ENCODE results near the gene TRABD2B. TPM values are rescaled to one million over a fixed set of nuclear protein-coding genes. Genes with fewer than 3 reads are reported as not detected.

Gene TRABD2B
- total RNA-seq, 1 experiment from 2014 or later = 0.96 TPM

GRCh38 chr1:47727697-47728085, 269.5 kb downstream of the TRABD2B start:
- POLR2A ChIA-PET = interaction anchor here (0.6 to 2.5 kb wide), 6 partner anchors 248 to 548 kb away, joined by 3 to 9 read pairs (median 4); no protein-coding TSS in a partner anchor
- Mint-ChIP-seq H3K27me3 (ENCODE audit: insufficient read depth, unreplicated experiment) (no peaks in the 10 kb centered on the region), H3K9me3 (ENCODE audit: unreplicated experiment) (no peaks in the 10 kb centered on the region), H3K4me3 (ENCODE audit: unreplicated experiment) (no peak overlapping the region), H3K36me3 (ENCODE audit: insufficient read depth, unreplicated experiment) (no peaks in the 10 kb centered on the region), H3K27ac (ENCODE audit: low read depth, unreplicated experiment) (no peak overlapping the region), H3K4me1 (ENCODE audit: insufficient read depth, unreplicated experiment) (peaks cover 9% of the 10 kb centered on the region)
- DNase-seq (ENCODE audit: unreplicated experiment) = no peak
- TF ChIP-seq, protein P1, sequence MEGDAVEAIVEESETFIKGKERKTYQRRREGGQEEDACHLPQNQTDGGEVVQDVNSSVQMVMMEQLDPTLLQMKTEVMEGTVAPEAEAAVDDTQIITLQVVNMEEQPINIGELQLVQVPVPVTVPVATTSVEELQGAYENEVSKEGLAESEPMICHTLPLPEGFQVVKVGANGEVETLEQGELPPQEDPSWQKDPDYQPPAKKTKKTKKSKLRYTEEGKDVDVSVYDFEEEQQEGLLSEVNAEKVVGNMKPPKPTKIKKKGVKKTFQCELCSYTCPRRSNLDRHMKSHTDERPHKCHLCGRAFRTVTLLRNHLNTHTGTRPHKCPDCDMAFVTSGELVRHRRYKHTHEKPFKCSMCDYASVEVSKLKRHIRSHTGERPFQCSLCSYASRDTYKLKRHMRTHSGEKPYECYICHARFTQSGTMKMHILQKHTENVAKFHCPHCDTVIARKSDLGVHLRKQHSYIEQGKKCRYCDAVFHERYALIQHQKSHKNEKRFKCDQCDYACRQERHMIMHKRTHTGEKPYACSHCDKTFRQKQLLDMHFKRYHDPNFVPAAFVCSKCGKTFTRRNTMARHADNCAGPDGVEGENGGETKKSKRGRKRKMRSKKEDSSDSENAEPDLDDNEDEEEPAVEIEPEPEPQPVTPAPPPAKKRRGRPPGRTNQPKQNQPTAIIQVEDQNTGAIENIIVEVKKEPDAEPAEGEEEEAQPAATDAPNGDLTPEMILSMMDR (IDR thresholded peaks at IDR 0.05; ENCODE audit: unreplicated experiment) = no peak
- BruUV-seq (replicated peaks) = no TSS peak
- CTCF ChIA-PET = interaction anchor here (0.5 to 29.6 kb wide), 18 partner anchors 11 to 570 kb away, joined by 3 to 696 read pairs (median 5); partner anchors contain the start of gene FOXD2
- intact Hi-C loops (cut with micrococcal nuclease) = loop anchor here (5.0 kb wide), 1 partner anchor 550 kb away; no protein-coding TSS in a partner anchor

- no TSS peak for BruUV-seq (replicated peaks)
- H3K4me3 Mint-ChIP-seq (ENCODE audit: unreplicated experiment) = no peak overlapping the region
- no peak overlapping the region for H3K27ac Mint-ChIP-seq (ENCODE audit: low read depth, unreplicated experiment)
- H3K9me3 Mint-ChIP-seq (ENCODE audit: unreplicated experiment) = no peaks in the 10 kb centered on the region
- H3K36me3 Mint-ChIP-seq (ENCODE audit: insufficient read depth, unreplicated experiment) = no peaks in the 10 kb centered on the region
- POLR2A ChIA-PET = interaction anchor here (1.0 to 2.5 kb wide), 6 partner anchors 11 to 338 kb away, joined by 5 to 13 read pairs (median 8); partner anchors contain the start of gene FOXD2
- DNase-seq (ENCODE audit: unreplicated experiment) = no peak
- no peaks in the 10 kb centered on the region for H3K27me3 Mint-ChIP-seq (ENCODE audit: insufficient read depth, unreplicated experiment)
- H3K4me1 Mint-ChIP-seq (ENCODE audit: insufficient read depth, unreplicated experiment) = peaks cover 9% of the 10 kb centered on the region
- CTCF ChIA-PET = interaction anchor here (0.5 to 29.6 kb wide), 37 partner anchors 11 to 570 kb away, joined by 3 to 696 read pairs (median 5); partner anchors contain the start of gene FOXD2
- intact Hi-C loops (cut with micrococcal nuclease) = loop anchor here (5.0 kb wide), 1 partner anchor 550 kb away; no protein-coding TSS in a partner anchor
- TF ChIP-seq, protein P1 (IDR thresholded peaks at IDR 0.05; ENCODE audit: unreplicated experiment) = no peak
Measured at GRCh38 chr1:47727051-47727696, 270.0 kb downstream of the TRABD2B start.

DNA sequence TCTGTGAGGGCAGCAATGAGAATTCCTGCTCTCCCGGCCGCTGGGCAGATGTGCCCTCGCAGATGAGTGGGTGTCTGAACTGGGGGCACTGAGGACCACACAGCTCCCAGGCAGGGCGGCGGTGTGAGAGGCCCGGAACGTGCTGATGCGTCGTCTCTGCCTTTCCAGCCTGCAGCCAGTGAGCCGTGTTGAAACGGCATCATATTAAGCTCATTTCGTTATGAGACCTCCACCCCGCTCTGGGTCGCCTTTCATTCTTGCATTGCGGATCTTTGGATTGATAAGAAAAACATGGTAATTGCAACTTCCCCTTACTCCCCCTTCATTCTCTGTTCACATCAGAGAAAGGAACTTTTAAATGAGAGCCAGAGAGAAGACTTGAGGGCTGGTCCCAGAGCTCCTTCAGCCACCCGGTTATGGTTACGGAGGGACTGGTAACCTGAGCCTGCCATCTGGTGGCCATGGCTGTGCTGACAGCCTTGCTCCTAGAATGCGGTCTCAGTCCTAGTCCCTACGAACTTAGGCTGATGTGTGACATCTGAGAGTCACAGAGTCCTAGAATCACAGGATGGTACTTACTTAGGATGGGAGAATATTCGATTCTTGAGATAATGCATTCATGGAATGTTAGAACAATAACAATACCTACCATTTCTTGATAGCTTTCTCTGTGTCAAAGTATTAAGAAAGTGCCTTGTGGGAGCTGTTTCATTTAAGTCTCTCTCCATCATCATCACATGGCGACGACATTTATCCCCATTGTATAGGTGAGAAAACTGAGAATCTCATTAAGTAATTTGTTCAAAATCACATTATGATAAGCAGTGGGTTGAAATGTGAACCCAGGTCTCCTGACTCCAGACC, 271.0 kb downstream of the TRABD2B start:
- Mint-ChIP-seq H3K27me3 (ENCODE audit: insufficient read depth, unreplicated experiment) (no peaks in the 10 kb centered on the region), H3K9me3 (ENCODE audit: unreplicated experiment) (no peaks in the 10 kb centered on the region), H3K36me3 (ENCODE audit: insufficient read depth, unreplicated experiment) (no peaks in the 10 kb centered on the region), H3K4me1 (ENCODE audit: insufficient read depth, unreplicated experiment) (peaks cover 9% of the 10 kb centered on the region), H3K4me3 (ENCODE audit: unreplicated experiment) (peak overlapping the region; percentile 22), H3K27ac (ENCODE audit: low read depth, unreplicated experiment) (no peak overlapping the region)
- intact Hi-C loops (cut with micrococcal nuclease) = loop anchor here (1.0 to 5.0 kb wide), 5 partner anchors 199 to 549 kb away; no protein-coding TSS in a partner anchor
- ChIA-PET POLR2A (interaction anchor here (0.8 to 2.5 kb wide), 10 partner anchors 8 to 547 kb away, joined by 3 to 13 read pairs (median 6); partner anchors contain the start of gene FOXD2), CTCF (interaction anchor here (0.5 to 29.6 kb wide), 67 partner anchors 10 to 547 kb away, joined by 3 to 696 read pairs (median 4); partner anchors contain the start of genes FOXD2 and PDZK1IP1)
- peak; percentile 76 for DNase-seq (ENCODE audit: unreplicated experiment)
- BruUV-seq (replicated peaks) = no TSS peak
- TF ChIP-seq, protein P1 (IDR thresholded peaks at IDR 0.05; ENCODE audit: unreplicated experiment) = peak; percentile 75
